Liver (tissue), 9 donors: ENCODE results near the gene GRID1. TPM values are rescaled to one million over a fixed set of nuclear protein-coding genes. Genes with fewer than 3 reads are reported as not detected.

ENCODE experiments used
- DNase-seq: peaks from one replicate; pipeline ENCODE4 v3.0.0-alpha.2; 2017; ENCODE audit warnings: low spot score
- H3K27ac ChIP-seq, 2 donors: one replicate each; pipeline ENCODE4 v1.7.0; 2013; ENCODE audit warnings: inconsistent platforms in 2 of 2, low read length in 2 of 2, control low read depth in 1 of 2, low read depth in 1 of 2, mild to moderate bottlenecking in 1 of 2
- H3K27me3 ChIP-seq, 4 donors: one replicate each; pipeline versions ENCODE4 v1.6.1 to v1.7.0; 2013; ENCODE audit warnings: low read length in 3 of 4, inconsistent platforms in 1 of 4, mild to moderate bottlenecking in 1 of 4, moderate library complexity in 1 of 4; ENCODE audit not compliant: control insufficient read depth in 4 of 4, insufficient read depth in 4 of 4
- H3K36me3 ChIP-seq, 4 donors: one replicate each; pipeline versions ENCODE4 v1.6.1 to v1.7.0; 2013; ENCODE audit warnings: low read length in 3 of 4, mild to moderate bottlenecking in 3 of 4, low read depth in 1 of 4, moderate library complexity in 1 of 4; ENCODE audit not compliant: control insufficient read depth in 4 of 4, insufficient read depth in 3 of 4
- H3K4me1 ChIP-seq, 4 donors: one replicate each; pipeline versions ENCODE4 v1.6.1 to v1.7.0; 2013; ENCODE audit warnings: low read length in 3 of 4, mild to moderate bottlenecking in 3 of 4, moderate library complexity in 1 of 4; ENCODE audit not compliant: control insufficient read depth in 4 of 4, insufficient read depth in 4 of 4
- H3K4me3 ChIP-seq, 3 donors: one replicate each; pipeline versions ENCODE4 v1.6.1 to v1.7.0; 2013; ENCODE audit warnings: low read length in 3 of 3, control low read depth in 1 of 3, low read depth in 1 of 3, mild to moderate bottlenecking in 1 of 3
- H3K9ac ChIP-seq, 2 donors: one replicate each; pipeline ENCODE4 v1.7.0; 2013; ENCODE audit warnings: low read length in 2 of 2, mild to moderate bottlenecking in 2 of 2, moderate library complexity in 2 of 2, control low read depth in 1 of 2, low read depth in 1 of 2
- H3K9me3 ChIP-seq, 4 donors: one replicate each; pipeline versions ENCODE4 v1.6.1 to v1.7.0; 2013; ENCODE audit warnings: low read length in 3 of 4; ENCODE audit not compliant: control insufficient read depth in 4 of 4
- ATF3 ChIP-seq: IDR thresholded peaks from 2 replicates; pipeline ENCODE4 v1.6.1; 2016; ENCODE audit warnings: antibody characterized with exemption
- CTCF ChIP-seq: fragments of 150-350 bp; IDR thresholded peaks from 2 replicates; pipeline ENCODE4 v1.5.1; 2017; ENCODE audit warnings: improper control_type of control experiment, low read depth, low read length; ENCODE audit not compliant: missing input control
- EGR1 ChIP-seq, 2 donors: IDR thresholded peaks; 2 replicates each; pipeline ENCODE4 v1.6.1; 2016 to 2018; ENCODE audit warnings: antibody characterized with exemption in 2 of 2, low read depth in 2 of 2
- FOXA1 ChIP-seq: IDR thresholded peaks from 2 replicates; pipeline ENCODE4 v1.6.1; 2016; ENCODE audit warnings: antibody characterized with exemption
- FOXA2 ChIP-seq: IDR thresholded peaks from 2 replicates; pipeline ENCODE4 v1.6.1; 2016; ENCODE audit warnings: antibody characterized with exemption
- GABPA ChIP-seq, 2 donors: IDR thresholded peaks in 1 of 2; conservative IDR thresholded peaks in 1 of 2; 2 replicates each; pipeline ENCODE4 v1.6.1; 2016; ENCODE audit warnings: antibody characterized with exemption in 2 of 2, mild to moderate bottlenecking in 1 of 2, moderate library complexity in 1 of 2
- HNF4A ChIP-seq, 2 donors: conservative IDR thresholded peaks; 2 replicates each; pipeline ENCODE4 v1.6.1; 2016; ENCODE audit warnings: antibody characterized with exemption in 2 of 2, mild to moderate bottlenecking in 2 of 2
- MAX ChIP-seq: IDR thresholded peaks from 2 replicates; pipeline ENCODE4 v1.6.1; 2016; ENCODE audit warnings: antibody characterized with exemption
- NR2F2 ChIP-seq: IDR thresholded peaks from 2 replicates; pipeline ENCODE4 v1.6.1; 2016; ENCODE audit warnings: antibody characterized with exemption
- RAD21 ChIP-seq, 2 donors: IDR thresholded peaks; 2 replicates each; pipeline ENCODE4 v1.6.1; 2016; ENCODE audit warnings: antibody characterized with exemption in 2 of 2, mild to moderate bottlenecking in 2 of 2
- REST ChIP-seq: IDR thresholded peaks from 2 replicates; pipeline ENCODE4 v1.6.1; 2016; ENCODE audit warnings: antibody characterized with exemption, mild to moderate bottlenecking
- RXRA ChIP-seq, 2 donors: IDR thresholded peaks; 2 replicates each; pipeline ENCODE4 v1.6.1; 2017 to 2018; ENCODE audit warnings: antibody characterized with exemption in 2 of 2, mild to moderate bottlenecking in 1 of 2
- SP1 ChIP-seq: IDR thresholded peaks from 2 replicates; pipeline ENCODE4 v1.6.1; 2018; ENCODE audit warnings: antibody characterized with exemption, mild to moderate bottlenecking
- YY1 ChIP-seq: IDR thresholded peaks from 2 replicates; pipeline ENCODE4 v1.6.1; 2016; ENCODE audit warnings: antibody characterized with exemption, mild to moderate bottlenecking
- whole genome bisulfite sequencing: extraction: QIAGEN DNeasy Blood & Tissue Kit; methylation state at CpG from one replicate; pipeline ENCODE4 v1.1.7; 2013; 5-methylcytosine and 5-hydroxymethylcytosine counted together
- polyA plus RNA-seq, 2 donors: library from polyadenylated mRNA; stranded (reverse) in 1 of 2; unstranded in 1 of 2; fragments of 200-250 nt in 1 of 2; fragments of >200 nt in 1 of 2; fragmentation: Nextera tagmentation in 1 of 2; extraction: Ambion mirVana in 1 of 2; gene quantifications; one replicate each; pipeline versions ENCODE4 v1.2.1 to v1.2.3, GENCODE V29; 2013 to 2015
- total RNA-seq, 2 donors: library from RNA; depleted of rRNA; stranded (reverse); fragments of >200 nt; gene quantifications; one replicate each; pipeline ENCODE4 v1.2.3, GENCODE V29; 2014
- donor health status: healthy.
- donor health status: healthy.
- donor health status: healthy.
- donor health status: healthy.
- donor health status: healthy.

The GRID1 gene
- total and polyA plus RNA-seq, 4 donors: 0.09 to 0.17 (median 0.14) TPM; not detected in 1

- DNase-seq: no peak
- no peak overlapping the region for H3K4me3 ChIP-seq
- no peaks in the 10 kb centered on the region for H3K27me3 ChIP-seq
- no peak overlapping the region for H3K9ac ChIP-seq
- 76% methylated on average over 2 of the region's 2 CpGs for WGBS
- no peak for TF ChIP-seq SP1
- no peak for TF ChIP-seq HNF4A (conservative IDR thresholded peaks at IDR 0.05)
- TF ChIP-seq FOXA2: no peak
- no peak for TF ChIP-seq YY1
- no peak for TF ChIP-seq RAD21 (IDR thresholded peaks at IDR 0.05)
- TF ChIP-seq GABPA (IDR thresholded peaks at IDR 0.05 in 1 of 2, conservative IDR thresholded peaks at IDR 0.05 in 1 of 2): no peak
- no peak for TF ChIP-seq RXRA (IDR thresholded peaks at IDR 0.05)
- TF ChIP-seq FOXA1: no peak
- no peak for TF ChIP-seq MAX
- no peak for TF ChIP-seq CTCF
- no peak overlapping the region for H3K27ac ChIP-seq
- H3K36me3 ChIP-seq: no peaks in the 10 kb centered on the region
- no peaks in the 10 kb centered on the region for H3K4me1 ChIP-seq
- H3K9me3 ChIP-seq: no peaks in the 10 kb centered on the region
Measured at GRCh38 chr10:85679061-85679460, 687.5 kb downstream of the GRID1 start.

GRCh38 chr10:85674851-85675250 lies 691.7 kb downstream of the GRID1 start:
- Histone ChIP-seq H3K9me3 (peaks cover 0 to 2% (median under 1%) of the 10 kb centered on the region in 4 donors), H3K27me3 (no peaks in the 10 kb centered on the region), H3K4me1 (no peaks in the 10 kb centered on the region), H3K27ac (no peak overlapping the region), H3K36me3 (no peaks in the 10 kb centered on the region), H3K4me3 (no peak overlapping the region), H3K9ac (no peak overlapping the region)
- DNase-seq: no peak
- WGBS: 44% methylated on average over 4 of the region's 4 CpGs
- TF ChIP-seq YY1: no peak
- no peak for TF ChIP-seq HNF4A (conservative IDR thresholded peaks at IDR 0.05)
- TF ChIP-seq FOXA2: no peak
- TF ChIP-seq REST: no peak
- TF ChIP-seq FOXA1: no peak
- TF ChIP-seq NR2F2: no peak
- no peak for TF ChIP-seq CTCF
- no peak for TF ChIP-seq EGR1 (IDR thresholded peaks at IDR 0.05; ENCODE audit: low read depth in 2 of 2)
- TF ChIP-seq RXRA (IDR thresholded peaks at IDR 0.05): no peak
- TF ChIP-seq MAX: no peak
- no peak for TF ChIP-seq ATF3
